Measurements from ENCODE around the gene SLC39A6. TPM values are rescaled to one million over a fixed set of nuclear protein-coding genes. Genes with fewer than 3 reads are reported as not detected.

SLC39A6 gene
- total RNA-seq, 1 experiment from 2014 or later = 57.9 TPM

DNA sequence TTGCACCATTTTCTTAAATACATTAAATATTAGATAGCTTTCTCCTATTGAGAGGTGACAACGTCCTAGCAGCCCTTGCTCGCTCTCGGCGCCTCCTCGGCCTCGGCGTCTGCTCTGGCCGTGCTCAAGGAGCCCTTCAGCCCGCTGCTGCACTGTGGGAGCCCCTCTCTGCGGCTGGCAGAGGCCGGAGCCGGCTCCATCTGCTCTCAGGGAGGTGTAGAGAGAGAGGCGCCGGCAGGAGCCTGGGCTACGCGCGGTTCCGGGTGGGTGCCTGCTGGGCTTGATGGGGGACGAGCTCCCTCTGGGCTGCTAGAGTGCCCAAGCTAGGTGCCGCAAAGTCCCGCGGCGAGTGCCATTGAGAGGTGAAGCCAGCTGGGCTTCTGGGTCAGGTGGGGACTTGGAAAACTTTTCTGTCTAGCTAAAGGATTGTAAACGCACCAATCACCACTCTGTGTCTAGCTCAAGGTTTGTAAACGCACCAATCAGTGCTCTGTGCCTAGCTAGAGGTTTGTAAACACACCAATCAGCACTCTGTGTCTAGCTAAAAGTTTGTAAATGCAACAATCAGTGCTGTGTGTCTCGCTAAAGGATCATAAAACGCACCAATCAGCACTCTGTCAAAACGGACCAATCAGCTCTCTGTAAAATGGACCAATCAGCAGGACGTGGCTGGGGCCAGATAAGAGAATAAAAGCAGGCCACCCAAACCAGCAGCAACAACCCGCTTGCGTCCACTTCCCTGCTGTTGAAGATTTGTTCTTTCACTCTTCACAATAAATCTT is 64.9 kb downstream of the SLC39A6 start:
- DNase-seq (ENCODE audit: low read depth) = no peak

DNA sequence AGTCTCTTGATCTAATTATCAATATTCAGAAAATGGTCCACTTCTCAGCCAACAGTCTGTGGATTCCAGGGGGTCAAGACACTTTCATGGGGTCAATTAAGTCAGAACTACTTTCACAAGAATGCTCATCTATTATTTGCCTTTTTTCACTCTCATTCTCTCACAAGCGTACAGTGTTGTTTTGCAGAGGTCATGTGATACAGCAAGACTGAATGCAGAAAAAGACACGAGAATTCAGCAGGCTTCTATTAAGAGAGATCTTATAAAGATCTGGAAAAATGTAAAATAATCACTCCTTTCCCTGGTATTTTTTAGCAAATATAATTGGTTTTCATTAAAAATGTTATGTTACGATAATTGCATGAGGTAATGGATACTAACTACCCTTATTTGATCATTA is 70.5 kb downstream of the SLC39A6 start:
- no peak for DNase-seq (ENCODE audit: low read depth)

Other genes with a start within 250 kb of the SLC39A6 start
- gene RPRD1A, start 61.8 kb downstream of the SLC39A6 start, total RNA-seq (2014; rRNA removed; shearing (Covaris generic)) = 47.9 and 60.4 TPM in 2 replicates
- gene ELP2, start 559 bp upstream of the SLC39A6 start, total RNA-seq (2014; rRNA removed; shearing (Covaris generic)) = 77.4 and 80.6 TPM in 2 replicates
- gene MOCOS, start 58.2 kb upstream of the SLC39A6 start, total RNA-seq (2014; rRNA removed; shearing (Covaris generic)) = 4.4 and 4.5 TPM in 2 replicates
- 16.3 and 17.8 TPM in 2 replicates for gene FHOD3, start 168.4 kb upstream of the SLC39A6 start, total RNA-seq (2014; rRNA removed; shearing (Covaris generic))

Measured in Daoy (cell line).